HEK293 (cell line): ENCODE results near the gene BTNL9.
"Not testable (repeated sequence)": the region's sequence is repeated elsewhere in the genome, so short reads cannot be mapped to it uniquely, and the experiment has no call there.

Experiments used
- REST ChIP-seq: fragments of 450-650 bp; formaldehyde crosslinking; IDR thresholded peaks from 2 replicates; pipeline ENCODE4 v1.5.1; 2016; ENCODE audit warnings: missing biosample characterization, missing genetic modification characterization
- ZNF623 ChIP-seq: fragments of 450-650 bp; formaldehyde crosslinking; IDR thresholded peaks from 2 replicates; pipeline ENCODE4 v1.5.1; 2016; ENCODE audit warnings: missing biosample characterization, missing genetic modification characterization
- TF ChIP-seq, protein P1 (sequence below): sonication (generic); formaldehyde crosslinking; IDR thresholded peaks from 2 replicates; pipeline ENCODE4 v1.8.1; 2022; ENCODE audit warnings: mild to moderate bottlenecking, moderate library complexity, missing genetic modification reagents

- TF ChIP-seq ZNF623; REST (tag by site-specific recombination): not testable (repeated sequence)
- TF ChIP-seq, protein P1, sequence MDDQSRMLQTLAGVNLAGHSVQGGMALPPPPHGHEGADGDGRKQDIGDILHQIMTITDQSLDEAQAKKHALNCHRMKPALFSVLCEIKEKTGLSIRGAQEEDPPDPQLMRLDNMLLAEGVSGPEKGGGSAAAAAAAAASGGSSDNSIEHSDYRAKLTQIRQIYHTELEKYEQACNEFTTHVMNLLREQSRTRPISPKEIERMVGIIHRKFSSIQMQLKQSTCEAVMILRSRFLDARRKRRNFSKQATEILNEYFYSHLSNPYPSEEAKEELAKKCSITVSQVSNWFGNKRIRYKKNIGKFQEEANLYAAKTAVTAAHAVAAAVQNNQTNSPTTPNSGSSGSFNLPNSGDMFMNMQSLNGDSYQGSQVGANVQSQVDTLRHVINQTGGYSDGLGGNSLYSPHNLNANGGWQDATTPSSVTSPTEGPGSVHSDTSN (CRISPR knock-in tag), result not testable (repeated sequence)
These were observed 56.8 kb downstream of the BTNL9 start for GRCh38 chr5:181096721-181097382.
